ENCODE results near the gene FBXO21. TPM values are rescaled to one million over a fixed set of nuclear protein-coding genes. Genes with fewer than 3 reads are reported as not detected.

FBXO21 gene
- total RNA-seq, 1 donor from 2014 or later, result 35.4 TPM

GRCh38 chr12:117216686-117217085, 26.4 kb upstream of the FBXO21 start:
- no peaks in the 10 kb centered on the region for H3K9me3 ChIP-seq
- H3K4me1 ChIP-seq, result no peaks in the 10 kb centered on the region
- no peaks in the 10 kb centered on the region for H3K36me3 ChIP-seq
- intact Hi-C loops (cut with DNase I), result no loop called here
- no peak for ATAC-seq
- no peak for TF ChIP-seq CTCF (IDR thresholded peaks at IDR 0.05)
- no peak for DNase-seq
- H3K4me3 ChIP-seq, result no peak overlapping the region
- H3K27me3 ChIP-seq (ENCODE audit: low read depth), result peaks cover 7% of the 10 kb centered on the region
- H3K27ac ChIP-seq, result no peak overlapping the region

- ATAC-seq (no peak), DNase-seq (no peak)
- Histone ChIP-seq H3K27ac (no peak overlapping the region), H3K4me1 (no peaks in the 10 kb centered on the region), H3K36me3 (no peaks in the 10 kb centered on the region), H3K9me3 (no peaks in the 10 kb centered on the region), H3K4me3 (no peak overlapping the region), H3K27me3 (ENCODE audit: low read depth) (no peaks in the 10 kb centered on the region)
- TF ChIP-seq CTCF (IDR thresholded peaks at IDR 0.05), result no peak
- intact Hi-C loops (cut with DNase I), result no loop called here
Observed at GRCh38 chr12:117214797-117215196, 24.5 kb upstream of the FBXO21 start.

GRCh38 chr12:117213295-117213808, 23.1 kb upstream of the FBXO21 start:
- intact Hi-C loops (cut with DNase I), result no loop called here
- Histone ChIP-seq H3K36me3 (no peaks in the 10 kb centered on the region), H3K27me3 (ENCODE audit: low read depth) (no peaks in the 10 kb centered on the region), H3K4me3 (no peak overlapping the region), H3K4me1 (no peaks in the 10 kb centered on the region), H3K9me3 (no peaks in the 10 kb centered on the region), H3K27ac (no peak overlapping the region)
- TF ChIP-seq CTCF (IDR thresholded peaks at IDR 0.05), result no peak
- no peak for ATAC-seq
- DNase-seq, result no peak

- intact Hi-C loops (cut with DNase I), result no loop called here
- DNase-seq (peak; percentile 54), ATAC-seq (peak; percentile 86 to 89)
- H3K27ac ChIP-seq, result no peak overlapping the region
- H3K9me3 ChIP-seq, result no peaks in the 10 kb centered on the region
- peak; percentile 87 for TF ChIP-seq CTCF (IDR thresholded peaks at IDR 0.05)
- H3K4me3 ChIP-seq, result no peak overlapping the region
- no peaks in the 10 kb centered on the region for H3K4me1 ChIP-seq
- H3K27me3 ChIP-seq (ENCODE audit: low read depth), result no peaks in the 10 kb centered on the region
- H3K36me3 ChIP-seq, result no peaks in the 10 kb centered on the region
Observed at GRCh38 chr12:117212563-117213190, 22.4 kb upstream of the FBXO21 start.

GRCh38 chr12:117210266-117210918, 20.1 kb upstream of the FBXO21 start:
- no peak for DNase-seq
- TF ChIP-seq CTCF (IDR thresholded peaks at IDR 0.05), result no peak
- intact Hi-C loops (cut with DNase I), result no loop called here
- Histone ChIP-seq H3K27me3 (ENCODE audit: low read depth) (no peaks in the 10 kb centered on the region), H3K4me1 (no peaks in the 10 kb centered on the region), H3K36me3 (no peaks in the 10 kb centered on the region), H3K4me3 (no peak overlapping the region), H3K9me3 (no peaks in the 10 kb centered on the region), H3K27ac (no peak overlapping the region)
- ATAC-seq, result no peak

Data from lower lobe of right lung (tissue), 2 donors.